Neural progenitor cell (in vitro differentiated cells): ENCODE measurements around the gene ABHD16B.

Experiments used
- CTCF ChIP-seq: fragments of 200-600 bp; sonication (generic); IDR thresholded peaks from 2 replicates; pipeline ENCODE4 v1.5.1; 2017; ENCODE audit warnings: antibody characterized with exemption, mild to moderate bottlenecking
- EZH2 ChIP-seq: fragments of 200-600 bp; sonication (generic); IDR thresholded peaks from 2 replicates; pipeline ENCODE4 v1.6.1; 2017; ENCODE audit warnings: antibody characterized with exemption, mild to moderate bottlenecking, moderate library complexity

- TF ChIP-seq CTCF (no peak), EZH2 (no peak)
Measured at GRCh38 chr20:63821811-63822210, 39.5 kb upstream of the ABHD16B start.
